Measurements from ENCODE around the gene ING5.

GRCh38 chr2:241773511-241774418 lies 71.9 kb downstream of the ING5 start:
- TF ChIP-seq CTCF (IDR thresholded peaks at IDR 0.05) (peak in 2 of 5 experiments; percentile 34 to 61), POLR2A (IDR thresholded peaks at IDR 0.05) (peak; percentile 42)

All from transverse colon (tissue), 3 donors.